G401.6 (cell line): ENCODE results near the gene PALB2.

ENCODE experiments used
- FAIRE-seq: peaks from 2 replicates; lab custom pipeline; 2012; peaks lifted over from hg19 to GRCh38; lab: Jason Lieb, UNC

PALB2 gene

DNA sequence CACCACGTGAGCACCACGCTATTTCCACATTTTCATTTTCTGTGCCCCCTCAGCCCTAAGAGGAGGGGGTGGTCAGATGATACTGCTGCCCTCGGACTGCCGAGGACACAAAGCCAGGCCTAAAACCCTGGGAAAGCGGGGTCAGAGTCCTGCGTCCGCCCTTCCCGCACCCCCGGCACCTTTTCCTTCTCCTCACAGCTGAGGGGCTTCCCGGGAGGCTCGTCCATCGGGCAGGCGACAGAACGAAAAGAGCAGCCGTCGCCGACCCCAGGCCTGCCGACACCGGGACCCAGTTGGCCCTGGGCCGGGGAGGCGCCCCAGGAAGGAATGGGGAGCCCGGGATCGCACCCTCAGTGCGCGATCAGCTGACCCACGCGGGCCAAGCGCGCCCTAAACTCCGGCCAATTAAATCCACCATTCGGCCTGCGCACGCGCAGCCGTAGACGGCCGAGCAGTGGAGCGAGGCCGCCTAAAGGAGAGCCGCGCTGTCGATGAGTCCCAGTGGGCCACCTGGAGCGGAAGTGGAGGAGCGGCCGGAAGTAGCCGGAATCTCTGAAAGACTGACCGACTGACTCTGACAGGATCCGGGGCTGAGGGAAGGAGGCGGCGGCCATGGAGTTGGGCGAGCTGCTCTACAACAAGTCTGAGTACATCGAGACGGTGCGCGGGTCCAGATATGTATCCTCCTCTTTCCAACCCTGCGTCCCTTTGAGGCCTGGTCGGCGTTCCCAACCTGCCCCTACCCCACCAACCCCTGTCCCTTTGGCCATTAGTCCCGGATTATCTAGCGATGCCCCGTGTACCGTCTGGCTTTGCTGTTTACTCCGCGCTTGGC lies at the start of gene PALB2, which contains the start of gene DCTN5:
PALB2 (minus strand) TSS at position 380 of the 835 bp plus-strand sequence; CDS start at position 227, 153 bp downstream.
DCTN5 (plus strand) TSS at position 536 of the 835 bp plus-strand sequence; CDS start at position 613, 77 bp downstream.
- peak; percentile 36 for FAIRE-seq

DNA sequence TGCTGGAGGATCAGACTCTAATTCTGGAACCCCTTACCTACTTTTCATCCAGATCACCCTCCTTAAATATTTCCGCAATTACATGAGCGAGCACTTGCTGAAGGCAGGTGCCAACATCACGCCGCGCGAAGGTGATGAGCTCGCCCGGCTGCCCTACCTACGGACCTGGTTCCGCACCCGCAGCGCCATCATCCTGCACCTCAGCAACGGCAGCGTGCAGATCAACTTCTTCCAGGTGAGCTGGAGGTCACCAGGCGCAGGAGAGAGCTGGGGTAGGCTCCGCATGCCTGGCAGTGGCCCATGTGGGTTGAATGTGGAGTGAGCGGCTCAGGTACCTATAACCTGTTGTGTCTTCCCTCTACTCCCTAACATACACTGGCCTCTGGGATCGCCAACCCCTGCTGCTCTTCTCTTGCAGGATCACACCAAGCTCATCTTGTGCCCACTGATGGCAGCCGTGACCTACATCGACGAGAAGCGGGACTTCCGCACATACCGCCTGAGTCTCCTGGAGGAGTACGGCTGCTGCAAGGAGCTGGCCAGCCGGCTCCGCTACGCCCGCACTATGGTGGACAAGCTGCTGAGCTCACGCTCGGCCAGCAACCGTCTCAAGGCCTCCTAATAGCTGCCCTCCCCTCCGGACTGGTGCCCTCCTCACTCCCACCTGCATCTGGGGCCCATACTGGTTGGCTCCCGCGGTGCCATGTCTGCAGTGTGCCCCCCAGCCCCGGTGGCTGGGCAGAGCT lies 48.5 kb upstream of the PALB2 start:
- no peak for FAIRE-seq

DNA sequence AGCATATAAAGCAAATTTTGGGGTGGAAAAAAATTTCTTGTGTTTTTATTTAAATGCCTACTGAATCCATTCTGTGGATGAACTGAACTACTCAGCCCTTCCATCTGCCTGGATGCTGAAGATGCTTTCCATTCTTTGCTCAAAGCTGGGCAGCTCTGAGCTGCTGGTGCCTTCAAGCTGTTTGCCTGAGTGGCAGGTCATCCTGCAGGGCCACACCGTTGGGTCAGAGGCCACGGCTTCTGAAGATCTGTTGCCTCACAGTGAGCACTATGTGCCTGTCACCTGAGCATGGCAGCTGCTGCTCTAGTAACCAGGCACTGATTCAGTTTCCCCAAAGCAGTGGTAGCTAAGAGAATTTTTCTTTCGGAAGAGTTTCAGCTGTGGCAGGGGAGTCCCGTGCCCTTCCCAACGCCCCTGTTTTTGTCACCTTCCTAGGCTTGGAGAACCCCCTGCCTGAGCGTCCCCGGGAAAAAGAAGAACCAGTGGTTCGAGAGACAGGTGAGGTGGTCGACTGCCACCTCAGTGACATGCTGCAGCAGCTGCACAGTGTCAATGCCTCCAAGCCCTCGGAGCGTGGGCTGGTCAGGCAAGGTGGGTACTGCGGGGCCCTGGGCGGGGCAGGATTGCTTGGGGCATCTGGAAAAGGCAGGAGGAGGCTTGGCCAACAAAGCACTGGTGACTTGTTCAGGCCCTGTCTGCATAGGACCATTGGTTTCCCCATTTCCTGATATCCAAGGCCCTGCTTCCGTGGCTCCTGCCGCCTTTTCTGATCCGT lies 46.1 kb upstream of the PALB2 start:
- FAIRE-seq, result no peak

- no peak for FAIRE-seq
Observed at GRCh38 chr16:23683487-23683886, 42.4 kb upstream of the PALB2 start.

GRCh38 chr16:23682181-23682580 lies 41.1 kb upstream of the PALB2 start:
- FAIRE-seq, result no peak

GRCh38 chr16:23679986-23680336 lies 38.9 kb upstream of the PALB2 start:
- FAIRE-seq, result no peak

- FAIRE-seq, result no peak
Observed at GRCh38 chr16:23679274-23679985, 38.3 kb upstream of the PALB2 start.

DNA sequence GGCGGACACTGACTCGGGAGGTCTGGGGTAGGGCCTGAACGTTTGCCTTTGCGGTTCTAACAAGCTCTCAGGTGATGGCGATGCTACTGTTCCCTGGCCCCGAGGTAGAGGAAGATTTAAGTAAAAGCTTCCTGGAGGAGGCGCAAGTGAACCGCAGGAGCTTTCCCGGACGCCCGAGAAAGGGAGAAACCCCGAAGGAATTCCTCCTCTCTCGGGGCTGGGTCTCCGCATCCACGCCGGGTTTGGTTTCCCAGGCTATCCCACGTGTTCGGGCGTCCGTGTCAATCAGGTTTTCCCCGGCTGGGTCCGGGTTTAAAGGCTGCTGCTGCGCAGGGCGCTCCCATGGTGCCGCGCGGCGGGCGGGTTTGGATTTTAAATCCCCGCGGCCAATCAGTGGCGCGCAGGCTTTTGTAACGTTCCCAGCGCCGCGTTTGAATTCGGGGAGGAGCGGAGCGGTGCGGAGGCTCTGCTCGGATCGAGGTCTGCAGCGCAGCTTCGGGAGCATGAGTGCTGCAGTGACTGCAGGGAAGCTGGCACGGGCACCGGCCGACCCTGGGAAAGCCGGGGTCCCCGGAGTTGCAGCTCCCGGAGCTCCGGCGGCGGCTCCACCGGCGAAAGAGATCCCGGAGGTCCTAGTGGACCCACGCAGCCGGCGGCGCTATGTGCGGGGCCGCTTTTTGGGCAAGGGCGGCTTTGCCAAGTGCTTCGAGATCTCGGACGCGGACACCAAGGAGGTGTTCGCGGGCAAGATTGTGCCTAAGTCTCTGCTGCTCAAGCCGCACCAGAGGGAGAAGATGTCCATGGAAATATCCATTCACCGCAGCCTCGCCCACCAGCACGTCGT lies 37.5 kb upstream of the PALB2 start, which contains the start of gene PLK1:
PLK1 (plus strand) TSS at position 460 of the 844 bp plus-strand sequence; CDS start at position 504, 44 bp downstream.
- peak; percentile 92 for FAIRE-seq

DNA sequence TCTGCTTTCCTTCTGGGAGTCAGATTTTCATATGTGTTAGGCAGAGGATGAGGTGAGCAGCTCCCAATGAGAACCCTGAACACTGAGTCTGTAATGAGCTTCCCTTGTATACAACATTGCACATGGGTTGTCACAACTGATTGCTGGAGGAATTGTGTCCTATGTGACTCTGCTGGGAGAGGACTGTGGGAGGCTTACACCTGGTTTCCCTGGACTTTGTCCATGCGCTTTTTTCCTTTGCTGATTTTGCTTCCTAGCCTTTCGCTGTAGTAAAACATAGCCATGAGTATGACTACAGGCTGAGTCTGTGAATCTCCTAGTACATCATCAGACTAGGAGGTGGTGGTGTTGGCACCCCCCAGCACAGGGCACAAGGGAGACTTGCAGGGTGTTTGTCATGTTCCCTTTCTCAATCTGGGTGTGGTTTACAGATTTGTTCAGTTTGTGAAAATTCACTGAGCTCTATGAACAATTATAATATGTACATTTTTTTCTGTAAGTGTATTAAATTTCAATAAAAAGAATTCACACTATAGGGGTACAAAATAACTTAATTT lies 35.9 kb upstream of the PALB2 start:
- FAIRE-seq, result no peak

- no peak for FAIRE-seq
Observed at GRCh38 chr16:23673971-23674614, 33.0 kb upstream of the PALB2 start.

- no peak for FAIRE-seq
Observed at GRCh38 chr16:23670137-23670776, 29.1 kb upstream of the PALB2 start.

DNA sequence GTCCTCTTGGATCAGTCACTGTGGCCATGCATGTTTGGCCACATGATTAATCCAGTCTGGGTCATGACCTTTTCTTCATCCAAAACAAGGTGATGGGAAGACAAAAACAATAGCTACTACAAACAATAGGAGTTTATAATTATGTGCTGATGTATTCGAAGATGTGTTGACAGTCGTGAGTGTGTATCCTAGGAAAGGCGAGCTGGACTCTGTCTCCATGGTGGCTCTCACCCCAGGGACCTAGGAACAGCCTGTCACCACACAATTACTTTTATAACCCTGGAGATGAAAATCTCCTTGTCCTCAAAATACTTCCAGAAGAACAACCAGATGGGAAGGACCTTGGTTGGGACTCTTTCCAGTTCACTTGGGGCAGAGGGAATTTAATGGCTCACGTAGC lies 27.8 kb upstream of the PALB2 start:
- no peak for FAIRE-seq

GRCh38 chr16:23668225-23668624 lies 27.1 kb upstream of the PALB2 start:
- no peak for FAIRE-seq

GRCh38 chr16:23667355-23667659 lies 26.2 kb upstream of the PALB2 start:
- FAIRE-seq, result no peak

GRCh38 chr16:23666571-23667354 lies 25.7 kb upstream of the PALB2 start:
- FAIRE-seq, result no peak

GRCh38 chr16:23663918-23664317 lies 22.8 kb upstream of the PALB2 start:
- no peak for FAIRE-seq

DNA sequence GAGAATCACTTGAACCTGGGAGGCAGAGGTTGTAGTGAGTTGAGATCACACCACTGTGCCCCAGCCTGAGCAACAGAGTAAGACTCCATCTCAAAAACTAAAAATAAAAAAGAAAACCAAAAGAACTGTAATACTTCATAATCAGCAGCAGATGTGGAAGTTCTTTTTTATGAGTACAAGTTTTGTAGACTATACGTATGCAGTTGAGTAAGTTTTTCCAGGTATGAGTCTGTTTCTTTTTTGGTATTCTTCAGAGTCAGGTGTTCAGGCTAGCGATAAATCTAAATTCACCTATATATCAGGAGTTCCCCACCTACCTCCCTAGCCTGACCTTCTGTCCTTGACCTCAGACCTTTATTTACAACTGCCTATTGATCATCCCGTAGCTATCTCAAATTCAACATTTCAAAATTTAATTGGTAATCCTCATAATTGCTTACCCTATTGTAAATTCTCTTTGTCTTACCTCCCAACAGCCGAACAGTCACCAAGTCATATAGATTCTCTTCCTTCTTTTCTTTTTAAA lies 10.9 kb upstream of the PALB2 start:
- FAIRE-seq, result no peak

- FAIRE-seq, result no peak
Observed at GRCh38 chr16:23650674-23651416, 9.7 kb upstream of the PALB2 start.
